HG03108 (cell line): Measurements from ENCODE around the gene WNT5A.
"Not testable (repeated sequence)": the region's sequence is repeated elsewhere in the genome, so short reads cannot be mapped to it uniquely, and the experiment has no call there.

ENCODE experiments used
- ATAC-seq: cut with Tn5 transposase; IDR thresholded peaks from one replicate; pipeline ENCODE4 v1.9.1; 2021; ENCODE audit warnings: moderate library complexity; ENCODE audit not compliant: unreplicated experiment

WNT5A gene

GRCh38 chr3:55507808-55508207 lies 20.7 kb upstream of the WNT5A start:
- no peak for ATAC-seq

DNA sequence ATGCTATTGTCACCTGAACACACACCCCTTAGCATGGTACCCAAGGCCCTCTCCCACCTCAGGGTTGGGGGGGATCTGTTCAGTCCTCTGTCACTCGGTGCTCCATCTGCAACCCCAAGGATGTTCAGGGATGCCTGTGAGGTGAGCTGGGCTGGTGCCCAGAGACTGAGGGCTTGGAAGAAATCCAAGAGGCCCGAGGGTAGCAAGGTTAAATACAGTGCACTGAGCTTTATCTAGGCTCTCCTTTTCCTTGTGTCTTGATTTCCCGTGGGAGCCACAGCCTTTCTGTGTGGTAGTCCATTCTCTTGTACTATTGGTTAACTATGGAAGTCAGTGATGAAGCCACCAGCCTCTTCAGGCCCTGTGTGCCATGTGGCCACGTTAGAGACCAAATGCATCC lies 18.7 kb upstream of the WNT5A start:
- no peak for ATAC-seq

GRCh38 chr3:55505102-55505501 lies 18.0 kb upstream of the WNT5A start:
- ATAC-seq: not testable (repeated sequence)

DNA sequence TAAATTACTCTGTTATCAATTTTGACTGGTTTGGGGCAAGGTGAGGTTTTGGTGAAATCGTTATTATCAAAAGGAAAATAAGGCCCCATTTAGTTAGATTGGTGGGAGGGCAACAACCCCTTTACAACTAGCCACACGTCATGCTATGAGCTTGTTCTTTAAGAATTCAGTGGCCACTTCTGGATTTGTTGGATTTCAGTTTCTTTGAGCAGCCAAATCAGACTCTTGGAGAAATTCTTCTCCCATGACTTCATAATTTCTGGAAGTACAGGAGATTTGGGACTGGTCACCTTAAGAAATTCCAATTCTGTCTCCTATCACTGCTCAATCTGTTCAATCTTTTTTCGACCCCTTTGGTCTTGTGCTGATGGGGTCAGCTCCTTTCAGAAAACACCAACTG lies 14.8 kb upstream of the WNT5A start:
- ATAC-seq: no peak

GRCh38 chr3:55500555-55501330 lies 13.6 kb upstream of the WNT5A start:
- ATAC-seq: no peak

- no peak for ATAC-seq
Observed at GRCh38 chr3:55498520-55498919, 11.4 kb upstream of the WNT5A start.

GRCh38 chr3:55497250-55497649 lies 10.1 kb upstream of the WNT5A start:
- ATAC-seq: no peak

GRCh38 chr3:55494976-55495375 lies 7.9 kb upstream of the WNT5A start:
- no peak for ATAC-seq

DNA sequence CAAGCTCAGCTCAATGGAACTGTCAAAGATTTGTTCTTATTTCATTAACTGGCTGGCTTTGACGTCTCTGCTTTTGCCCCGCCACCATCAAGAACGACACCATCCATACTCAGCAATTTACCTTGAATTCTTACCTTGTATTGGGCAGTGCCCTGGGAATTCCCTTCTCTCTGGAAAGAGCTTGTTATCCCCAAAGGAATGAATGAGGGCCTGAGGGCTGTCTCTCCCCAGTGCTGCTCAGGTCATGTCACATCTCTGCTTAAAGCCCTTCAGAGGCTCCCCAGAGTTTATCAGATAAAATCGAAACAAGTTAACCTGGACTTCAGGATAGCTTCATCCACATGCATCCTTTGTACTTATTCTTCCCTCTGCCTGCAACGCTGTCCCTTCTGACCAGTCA lies 5.9 kb upstream of the WNT5A start:
- no peak for ATAC-seq

- no peak for ATAC-seq
Observed at GRCh38 chr3:55491296-55491816, 4.2 kb upstream of the WNT5A start.

DNA sequence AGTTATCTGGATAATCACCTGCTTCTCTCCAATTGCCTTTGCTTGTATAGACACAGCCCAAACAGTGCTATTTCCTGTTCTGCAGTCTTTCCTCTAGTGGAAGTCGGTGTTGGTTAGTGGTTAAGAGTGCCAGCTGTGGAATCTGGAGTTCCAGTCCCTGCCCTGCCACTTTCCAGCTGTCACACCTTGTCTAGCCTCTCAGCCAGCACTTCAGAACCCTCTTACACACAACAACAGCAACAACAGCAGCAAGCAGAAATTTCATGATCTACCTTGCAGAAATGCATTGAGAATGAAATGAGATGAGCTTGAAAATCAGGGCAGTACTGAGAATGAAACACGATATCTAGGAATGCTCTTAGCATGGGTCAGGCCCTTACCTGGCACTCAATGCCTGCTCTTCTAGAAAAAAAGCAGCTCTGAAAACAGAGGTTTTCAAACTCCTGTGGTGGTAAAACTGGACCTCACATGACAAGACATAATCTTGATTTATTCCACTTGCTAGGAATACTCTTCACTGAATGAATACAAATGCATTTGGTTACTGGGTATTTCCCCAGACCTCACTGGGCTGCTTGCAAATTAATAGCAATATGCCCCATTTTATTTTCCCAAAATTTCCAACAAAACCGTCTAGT lies 3.3 kb upstream of the WNT5A start:
- no peak for ATAC-seq

- ATAC-seq: no peak
Observed at GRCh38 chr3:55489798-55490132, 2.7 kb upstream of the WNT5A start.

GRCh38 chr3:55488398-55489055 lies 1.4 kb upstream of the WNT5A start:
- no peak for ATAC-seq

GRCh38 chr3:55487381-55488241 lies 505 bp upstream of the WNT5A start:
- ATAC-seq: no peak

- no peak for ATAC-seq
Observed at GRCh38 chr3:55486101-55486856, 827 bp downstream of the WNT5A start.

- no peak for ATAC-seq
Observed at GRCh38 chr3:55484801-55485791, 2.0 kb downstream of the WNT5A start.

- ATAC-seq: no peak
Observed at GRCh38 chr3:55484191-55484689, 2.9 kb downstream of the WNT5A start.

GRCh38 chr3:55483196-55484095 lies 3.7 kb downstream of the WNT5A start:
- no peak for ATAC-seq
